GM12891 (cell line): ENCODE results near the gene OR2T2.
"Not testable (repeated sequence)": the region's sequence is repeated elsewhere in the genome, so short reads cannot be mapped to it uniquely, and the experiment has no call there.

Source experiments
- POLR2A ChIP-seq: IDR thresholded peaks from 2 replicates; pipeline ENCODE4 v1.6.1; 2011; ENCODE audit warnings: low read depth, low read length, control low read depth
- POLR2AphosphoS5 ChIP-seq: IDR thresholded peaks from 2 replicates; pipeline ENCODE4 v1.6.1; 2011; ENCODE audit warnings: low read depth, low read length, control low read depth
- POU2F2 ChIP-seq: IDR thresholded peaks from 2 replicates; pipeline ENCODE4 v1.6.1; 2011; ENCODE audit warnings: low read depth, mild to moderate bottlenecking, control low read depth, low read length, moderate library complexity
- SPI1 ChIP-seq: IDR thresholded peaks from 2 replicates; pipeline ENCODE4 v1.6.1; 2011; ENCODE audit warnings: low read depth, low read length, control low read depth
- TAF1 ChIP-seq: IDR thresholded peaks from 2 replicates; pipeline ENCODE4 v1.6.1; 2011; ENCODE audit warnings: low read depth, low read length, control low read depth

- not testable (repeated sequence) for TF ChIP-seq POLR2A, TAF1, POU2F2, POLR2AphosphoS5, SPI1
Measured at GRCh38 chr1:248427526-248428191, 17.8 kb upstream of the OR2T2 start.
